Endothelial cell of umbilical vein (primary cell): Measurements from ENCODE around the gene SCYL2. TPM values are rescaled to one million over a fixed set of nuclear protein-coding genes. Genes with fewer than 3 reads are reported as not detected.
"Not testable (repeated sequence)": the region's sequence is repeated elsewhere in the genome, so short reads cannot be mapped to it uniquely, and the experiment has no call there.

Source experiments
- BruUV-seq: library from RNA; stranded (reverse); fragments of 400-500 nt; replicated peaks from 2 replicates; lab custom pipeline; 2021; lab: Mats Ljungman, UMichigan
- CTCF ChIA-PET: fragments of 300-600, 350-600 bp; sonication (Branson Sonifier 250); formaldehyde crosslinking; loops from one replicate; lab custom pipeline; 2021; ENCODE audit warnings: antibody characterized with exemption, inconsistent platforms; lab: Charles Lee
- POLR2A ChIA-PET: fragments of 300-600, 350-600 bp; sonication (Branson Sonifier 250); formaldehyde crosslinking; loops from one replicate; lab custom pipeline; 2021; ENCODE audit warnings: antibody characterized with exemption, inconsistent platforms; lab: Charles Lee
- DNase-seq: peaks from one replicate; pipeline ENCODE4 v3.0.0-alpha.2; 2011; ENCODE audit warnings: low read depth, low spot score
- FAIRE-seq: peaks from 2 replicates; lab custom pipeline; 2011; peaks lifted over from hg19 to GRCh38; lab: Jason Lieb, UNC
- H2AFZ ChIP-seq: 2 replicates; pipeline ENCODE4 v1.6.0; 2012; ENCODE audit warnings: low read depth, low read length, control low read depth, inconsistent platforms
- H3K27ac ChIP-seq: 2 replicates; pipeline ENCODE4 v1.5.1; 2011; ENCODE audit warnings: low read depth, mild to moderate bottlenecking, control low read depth, low read length, moderate library complexity; ENCODE audit not compliant: insufficient read depth
- H3K27me3 ChIP-seq, 2 experiments: 2 replicates each; pipeline versions ENCODE4 v1.6.0 to v1.6.1; 2011; ENCODE audit warnings: low read length in 2 of 2, mixed read lengths in 1 of 2; ENCODE audit not compliant: control insufficient read depth in 2 of 2, insufficient read depth in 2 of 2
- H3K36me3 ChIP-seq, 2 experiments: 2 replicates in 1 of 2; 3 replicates in 1 of 2; pipeline ENCODE4 v1.5.1; 2011; ENCODE audit warnings: low read length in 2 of 2, mild to moderate bottlenecking in 1 of 2, moderate library complexity in 1 of 2; ENCODE audit not compliant: control insufficient read depth in 2 of 2, insufficient read depth in 2 of 2; ENCODE audit errors: extremely low read depth in 1 of 2
- H3K4me1 ChIP-seq: 3 replicates; pipeline ENCODE4 v1.5.1; 2011; ENCODE audit warnings: mild to moderate bottlenecking, low read length; ENCODE audit not compliant: control insufficient read depth, insufficient read depth; ENCODE audit errors: extremely low read depth
- H3K4me2 ChIP-seq: 2 replicates; pipeline ENCODE4 v1.6.1; 2011; ENCODE audit warnings: low read length, control low read depth, mixed read lengths; ENCODE audit not compliant: insufficient read depth
- H3K4me3 ChIP-seq, 3 experiments: fragments of 200-600 bp in 1 of 3; sonication (generic), shearing (Covaris generic) in 1 of 3; replicated peaks in 1 of 3; 2 replicates each; pipeline ENCODE4 v1.5.1; 2011 to 2016; ENCODE audit warnings: control low read depth in 3 of 3, low read length in 3 of 3, mild to moderate bottlenecking in 2 of 3, inconsistent platforms in 1 of 3, low read depth in 1 of 3, moderate library complexity in 1 of 3; ENCODE audit not compliant: insufficient read depth in 1 of 3
- H3K79me2 ChIP-seq: 2 replicates; pipeline ENCODE4 v1.6.0; 2012; ENCODE audit warnings: low read length, inconsistent platforms; ENCODE audit not compliant: control insufficient read depth, insufficient read depth
- H3K9ac ChIP-seq: replicated peaks from 2 replicates; pipeline ENCODE3; 2011; ENCODE audit warnings: low read length, control low read depth; ENCODE audit not compliant: insufficient read depth; ENCODE audit errors: extremely low read depth
- H3K9me1 ChIP-seq: replicated peaks from 3 replicates; pipeline ENCODE4 v1.6.0; 2011; ENCODE audit warnings: mild to moderate bottlenecking, low read length; ENCODE audit not compliant: control insufficient read depth, insufficient read depth; ENCODE audit errors: extremely low read depth
- H3K9me3 ChIP-seq: replicated peaks from 2 replicates; pipeline ENCODE4 v1.5.1; 2012; ENCODE audit warnings: low read length, inconsistent platforms; ENCODE audit not compliant: control insufficient read depth, insufficient read depth
- H4K20me1 ChIP-seq: replicated peaks from 2 replicates; pipeline ENCODE3; 2011; ENCODE audit warnings: mild to moderate bottlenecking, low read length; ENCODE audit not compliant: control insufficient read depth, insufficient read depth; ENCODE audit errors: extremely low read depth
- EZH2 ChIP-seq: IDR thresholded peaks from 2 replicates; pipeline ENCODE4 v1.6.1; 2012; ENCODE audit warnings: borderline replicate concordance, low read depth, mild to moderate bottlenecking, moderate library complexity, low read length, inconsistent platforms; ENCODE audit not compliant: severe bottlenecking
- FOS ChIP-seq: IDR thresholded peaks from 2 replicates; pipeline ENCODE4 v1.6.1; 2011; ENCODE audit warnings: mild to moderate bottlenecking, low read length, moderate library complexity, borderline replicate concordance; ENCODE audit not compliant: insufficient read depth
- GATA2 ChIP-seq: IDR thresholded peaks from 2 replicates; pipeline ENCODE4 v1.7.0; 2011; ENCODE audit warnings: low read depth, mild to moderate bottlenecking, moderate library complexity, mixed read lengths, low read length; ENCODE audit not compliant: insufficient read length, insufficient read depth
- JUN ChIP-seq: IDR thresholded peaks from 2 replicates; pipeline ENCODE4 v1.6.1; 2011; ENCODE audit warnings: borderline replicate concordance, low read depth; ENCODE audit not compliant: insufficient read length, insufficient read depth
- MYC ChIP-seq: IDR thresholded peaks from one replicate; pipeline ENCODE4 v1.6.1; 2011; ENCODE audit warnings: mild to moderate bottlenecking, low read depth, low read length
- POLR2A ChIP-seq: IDR thresholded peaks from 2 replicates; pipeline ENCODE4 v1.6.1; 2012; ENCODE audit warnings: low read depth, mild to moderate bottlenecking, control low read depth, low read length
- POLR2AphosphoS5 ChIP-seq: IDR thresholded peaks from 2 replicates; pipeline ENCODE4 v1.6.1; 2012; ENCODE audit warnings: low read depth, mild to moderate bottlenecking, control low read depth, low read length, moderate library complexity; ENCODE audit not compliant: insufficient read depth
- dilution Hi-C: fragments of 300-500 bp; cut with MboI; formaldehyde crosslinking; loops from one replicate; pipeline ENCODE4 v1.15.0; 2019; ENCODE audit warnings: low sequenced_read_pairs; ENCODE audit not compliant: extremely low pct_ligation_motif_present
- intact Hi-C: fragments of 100-400 bp; cut with micrococcal nuclease; formaldehyde crosslinking; loops from one replicate; pipeline ENCODE4 v1.10.0; 2022
- polyA plus RNA-seq, 4 experiments: library from polyadenylated mRNA; depleted of rRNA in 3 of 4; stranded (reverse) in 3 of 4; unstranded in 1 of 4; fragments of >200 nt; gene quantifications; 2 replicates each; pipeline versions ENCODE4 v1.2.1 to v1.2.3, GENCODE V29; 2011 to 2012; ENCODE audit warnings: missing spikeins in 1 of 4
- total RNA-seq: library from RNA; stranded (reverse); gene quantifications from 2 replicates; pipeline ENCODE4 v1.2.3, GENCODE V29; 2021
- TF ChIP-seq, protein P1 (sequence below): IDR thresholded peaks from 2 replicates; pipeline ENCODE4 v1.6.1; 2011; ENCODE audit not compliant: insufficient read depth, insufficient read length
- TF ChIP-seq, protein P2 (sequence below), 2 donors: IDR thresholded peaks; 1 replicate in 1 of 2; 2 replicates in 1 of 2; pipeline ENCODE4 v1.5.1; 2011; ENCODE audit warnings: low read length in 2 of 2, mild to moderate bottlenecking in 2 of 2, moderate library complexity in 2 of 2, control low read depth in 1 of 2, inconsistent platforms in 1 of 2, low read depth in 1 of 2; ENCODE audit not compliant: insufficient read depth in 1 of 2; ENCODE audit errors: extremely low read depth in 1 of 2

The SCYL2 gene
- total and polyA plus RNA-seq, 2 donors (not counting 3 experiments of a cell fraction or from before 2014, with no cell fraction given), result 12.5 to 41.4 TPM

DNA sequence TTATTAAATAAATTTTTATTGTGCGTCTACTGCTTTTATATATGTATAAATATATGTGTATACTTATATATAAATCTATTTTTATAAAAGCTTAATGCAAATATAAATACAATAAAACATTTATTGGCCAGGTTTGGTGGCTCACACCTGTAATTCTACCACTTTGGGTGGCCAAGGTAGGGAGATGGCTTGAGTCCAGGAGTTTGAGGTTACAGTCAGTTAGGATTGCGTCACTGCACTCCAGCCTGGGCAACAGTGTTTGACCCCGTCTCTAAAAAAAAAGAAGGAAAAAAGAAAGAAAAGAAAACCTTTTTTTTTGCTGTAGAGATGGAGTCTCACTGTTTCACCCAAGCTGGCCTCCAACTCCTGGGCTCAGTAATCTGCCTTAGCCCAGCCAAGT is 45.5 kb upstream of the SCYL2 start:
- H4K20me1 ChIP-seq, result no peaks in the 10 kb centered on the region
- no TSS peak for BruUV-seq
- no peaks in the 10 kb centered on the region for H3K79me2 ChIP-seq
- no peak overlapping the region for H2AFZ ChIP-seq
- no peak overlapping the region for H3K4me3 ChIP-seq
- no peak overlapping the region for H3K27ac ChIP-seq
- ChIA-PET POLR2A (no interaction called here), CTCF (interaction anchor here (0.8 to 3.1 kb wide), 5 partner anchors 8 to 183 kb away, joined by 3 to 11 read pairs (median 4); no protein-coding TSS in a partner anchor)
- intact Hi-C loops (no loop called here), dilution Hi-C loops (no loop called here)
- TF ChIP-seq, protein P1, sequence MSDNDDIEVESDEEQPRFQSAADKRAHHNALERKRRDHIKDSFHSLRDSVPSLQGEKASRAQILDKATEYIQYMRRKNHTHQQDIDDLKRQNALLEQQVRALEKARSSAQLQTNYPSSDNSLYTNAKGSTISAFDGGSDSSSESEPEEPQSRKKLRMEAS, result no peak
- no peak for TF ChIP-seq EZH2
- TF ChIP-seq FOS, result no peak
- no peak for TF ChIP-seq GATA2
- TF ChIP-seq, protein P2, sequence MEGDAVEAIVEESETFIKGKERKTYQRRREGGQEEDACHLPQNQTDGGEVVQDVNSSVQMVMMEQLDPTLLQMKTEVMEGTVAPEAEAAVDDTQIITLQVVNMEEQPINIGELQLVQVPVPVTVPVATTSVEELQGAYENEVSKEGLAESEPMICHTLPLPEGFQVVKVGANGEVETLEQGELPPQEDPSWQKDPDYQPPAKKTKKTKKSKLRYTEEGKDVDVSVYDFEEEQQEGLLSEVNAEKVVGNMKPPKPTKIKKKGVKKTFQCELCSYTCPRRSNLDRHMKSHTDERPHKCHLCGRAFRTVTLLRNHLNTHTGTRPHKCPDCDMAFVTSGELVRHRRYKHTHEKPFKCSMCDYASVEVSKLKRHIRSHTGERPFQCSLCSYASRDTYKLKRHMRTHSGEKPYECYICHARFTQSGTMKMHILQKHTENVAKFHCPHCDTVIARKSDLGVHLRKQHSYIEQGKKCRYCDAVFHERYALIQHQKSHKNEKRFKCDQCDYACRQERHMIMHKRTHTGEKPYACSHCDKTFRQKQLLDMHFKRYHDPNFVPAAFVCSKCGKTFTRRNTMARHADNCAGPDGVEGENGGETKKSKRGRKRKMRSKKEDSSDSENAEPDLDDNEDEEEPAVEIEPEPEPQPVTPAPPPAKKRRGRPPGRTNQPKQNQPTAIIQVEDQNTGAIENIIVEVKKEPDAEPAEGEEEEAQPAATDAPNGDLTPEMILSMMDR (IDR thresholded peaks at IDR 0.05; ENCODE audit: extremely low read depth in 1 of 2, insufficient read depth in 1 of 2, low read depth in 1 of 2, low read length in 2 of 2), result no peak
- TF ChIP-seq POLR2A, result no peak
- no peak for TF ChIP-seq POLR2AphosphoS5
- TF ChIP-seq JUN, result no peak
- no peak for TF ChIP-seq MYC
- H3K4me1 ChIP-seq, result no peaks in the 10 kb centered on the region
- no peak for DNase-seq
- peaks cover 3 to 4% of the 10 kb centered on the region in 2 experiments for H3K36me3 ChIP-seq
- FAIRE-seq, result no peak
- H3K4me2 ChIP-seq, result no peak overlapping the region
- H3K9ac ChIP-seq, result no peak overlapping the region
- no peaks in the 10 kb centered on the region for H3K9me3 ChIP-seq
- H3K9me1 ChIP-seq, result no peaks in the 10 kb centered on the region
- H3K27me3 ChIP-seq, result no peaks in the 10 kb centered on the region

DNA sequence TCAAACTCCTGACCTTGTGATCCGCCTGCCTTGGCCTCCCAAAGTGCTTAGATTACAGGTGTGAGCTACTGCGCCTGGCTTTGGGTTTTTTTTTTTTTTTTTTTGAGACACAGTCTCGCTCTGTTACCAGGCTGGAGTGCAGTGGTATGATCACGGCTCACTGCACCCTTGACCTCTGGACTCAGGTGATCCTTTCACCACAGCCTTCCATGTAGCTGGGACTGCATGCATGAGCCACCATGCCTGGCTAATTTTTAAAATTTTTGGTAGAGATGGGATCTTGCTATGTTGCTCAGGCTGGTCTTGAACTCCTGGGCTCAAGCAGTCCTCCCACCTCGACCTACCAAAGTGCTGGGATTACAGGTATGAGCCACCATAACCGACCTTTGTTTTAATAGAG is 44.8 kb upstream of the SCYL2 start:
- H3K36me3 ChIP-seq, FAIRE-seq: not testable (repeated sequence)
- CTCF ChIA-PET, result interaction anchor here (1.4 to 3.1 kb wide), 4 partner anchors 8 to 183 kb away, joined by 3 to 11 read pairs (median 4); no protein-coding TSS in a partner anchor

More for the DNA sequence above, 44.8 kb upstream of the SCYL2 start:
- H3K9me1 ChIP-seq, dilution Hi-C loops, H3K4me2 ChIP-seq, BruUV-seq, H3K79me2 ChIP-seq, DNase-seq, intact Hi-C loops, POLR2A ChIA-PET, H3K27me3 ChIP-seq, H2AFZ ChIP-seq, H4K20me1 ChIP-seq, H3K9ac ChIP-seq, H3K27ac ChIP-seq, H3K4me1 ChIP-seq, H3K4me3 ChIP-seq, H3K9me3 ChIP-seq: not testable (repeated sequence)
